AG08395 (cell line): Measurements from ENCODE around the gene DAB2IP.

ENCODE experiments used
- DNase-seq: peaks from one replicate; pipeline ENCODE4 v3.0.0; 2012; ENCODE audit warnings: mixed read lengths, low spot score

DAB2IP gene

GRCh38 chr9:121663591-121663990 lies 12.2 kb downstream of the DAB2IP start:
- DNase-seq, result no peak

GRCh38 chr9:121666294-121666693 lies 14.9 kb downstream of the DAB2IP start:
- no peak for DNase-seq

GRCh38 chr9:121667214-121667613 lies 15.8 kb downstream of the DAB2IP start:
- no peak for DNase-seq

- no peak for DNase-seq
Measured at GRCh38 chr9:121667890-121668289, 16.5 kb downstream of the DAB2IP start.

GRCh38 chr9:121670431-121670830 lies 19.0 kb downstream of the DAB2IP start:
- no peak for DNase-seq

GRCh38 chr9:121671612-121672155 lies 20.2 kb downstream of the DAB2IP start:
- DNase-seq, result peak; percentile 37

- DNase-seq, result no peak
Measured at GRCh38 chr9:121672213-121672612, 20.8 kb downstream of the DAB2IP start.

- DNase-seq, result no peak
Measured at GRCh38 chr9:121672986-121673385, 21.6 kb downstream of the DAB2IP start.

- DNase-seq, result no peak
Measured at GRCh38 chr9:121673576-121673975, 22.1 kb downstream of the DAB2IP start.

GRCh38 chr9:121674017-121674416 lies 22.6 kb downstream of the DAB2IP start:
- DNase-seq, result no peak

GRCh38 chr9:121674952-121675351 lies 23.5 kb downstream of the DAB2IP start:
- DNase-seq, result peak; percentile 44

GRCh38 chr9:121675381-121675780 lies 23.9 kb downstream of the DAB2IP start:
- no peak for DNase-seq

- no peak for DNase-seq
Measured at GRCh38 chr9:121675969-121676822, 24.8 kb downstream of the DAB2IP start.

- peak; percentile 27 for DNase-seq
Measured at GRCh38 chr9:121676926-121677325, 25.5 kb downstream of the DAB2IP start.

- DNase-seq, result no peak
Measured at GRCh38 chr9:121678501-121679022, 27.1 kb downstream of the DAB2IP start.

- DNase-seq, result no peak
Measured at GRCh38 chr9:121679901-121680635, 28.6 kb downstream of the DAB2IP start.

- no peak for DNase-seq
Measured at GRCh38 chr9:121681404-121681803, 30.0 kb downstream of the DAB2IP start.

GRCh38 chr9:121682201-121682600 lies 30.8 kb downstream of the DAB2IP start:
- DNase-seq, result no peak

- no peak for DNase-seq
Measured at GRCh38 chr9:121682926-121683515, 31.6 kb downstream of the DAB2IP start.

- DNase-seq, result no peak
Measured at GRCh38 chr9:121683652-121684051, 32.2 kb downstream of the DAB2IP start.

GRCh38 chr9:121684381-121685145 lies 33.1 kb downstream of the DAB2IP start:
- DNase-seq, result peak; percentile 52
